ENCODE data around the gene SLFNL1.

DNA sequence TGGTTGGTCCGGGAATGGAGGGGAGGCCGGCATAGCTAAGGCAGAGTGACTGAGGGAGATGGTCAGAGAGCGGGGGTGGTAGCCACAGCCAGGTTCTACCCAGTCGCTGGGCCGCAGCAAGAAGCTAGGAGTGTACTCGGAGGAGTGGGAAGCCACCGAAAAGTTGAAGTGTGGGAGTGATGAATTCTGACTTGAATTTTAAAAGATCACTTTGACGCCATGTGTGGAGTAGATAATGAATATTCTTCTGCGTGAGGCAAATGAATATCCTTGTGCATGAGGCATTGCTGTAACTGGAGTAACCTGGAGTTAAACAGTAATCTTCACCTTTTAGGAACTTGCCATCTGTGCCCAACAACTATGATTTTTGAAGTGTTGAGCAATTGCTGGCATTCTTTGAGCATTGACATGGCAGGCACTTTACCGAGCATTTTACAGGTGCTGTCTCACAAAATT, 35.2 kb downstream of the SLFNL1 start:
- TF ChIP-seq, protein P1, sequence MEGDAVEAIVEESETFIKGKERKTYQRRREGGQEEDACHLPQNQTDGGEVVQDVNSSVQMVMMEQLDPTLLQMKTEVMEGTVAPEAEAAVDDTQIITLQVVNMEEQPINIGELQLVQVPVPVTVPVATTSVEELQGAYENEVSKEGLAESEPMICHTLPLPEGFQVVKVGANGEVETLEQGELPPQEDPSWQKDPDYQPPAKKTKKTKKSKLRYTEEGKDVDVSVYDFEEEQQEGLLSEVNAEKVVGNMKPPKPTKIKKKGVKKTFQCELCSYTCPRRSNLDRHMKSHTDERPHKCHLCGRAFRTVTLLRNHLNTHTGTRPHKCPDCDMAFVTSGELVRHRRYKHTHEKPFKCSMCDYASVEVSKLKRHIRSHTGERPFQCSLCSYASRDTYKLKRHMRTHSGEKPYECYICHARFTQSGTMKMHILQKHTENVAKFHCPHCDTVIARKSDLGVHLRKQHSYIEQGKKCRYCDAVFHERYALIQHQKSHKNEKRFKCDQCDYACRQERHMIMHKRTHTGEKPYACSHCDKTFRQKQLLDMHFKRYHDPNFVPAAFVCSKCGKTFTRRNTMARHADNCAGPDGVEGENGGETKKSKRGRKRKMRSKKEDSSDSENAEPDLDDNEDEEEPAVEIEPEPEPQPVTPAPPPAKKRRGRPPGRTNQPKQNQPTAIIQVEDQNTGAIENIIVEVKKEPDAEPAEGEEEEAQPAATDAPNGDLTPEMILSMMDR (IDR thresholded peaks at IDR 0.05) = no peak
- TF ChIP-seq POLR2A (IDR thresholded peaks at IDR 0.05) = no peak
- TF ChIP-seq POLR2AphosphoS5 (IDR thresholded peaks at IDR 0.05) = no peak
